Hematopoietic multipotent progenitor cell treated with erythropoietin and hydrocortisone succinate and interleukin-3 and kit ligand, for 17 days (in vitro differentiated cells): ENCODE results near the gene RAI1.
A peak's percentile ranks its signal among the peaks of the same experiment; 100 is the strongest.

ENCODE experiments used
- DNase-seq: peaks from one replicate; pipeline ENCODE4 v3.0.0-alpha.2; 2015; ENCODE audit warnings: low spot score

Gene RAI1

GRCh38 chr17:17847118-17847689 is 165.9 kb downstream of the RAI1 start:
- no peak for DNase-seq

GRCh38 chr17:17847726-17848125 is 166.5 kb downstream of the RAI1 start:
- DNase-seq: no peak

GRCh38 chr17:17848311-17849082 is 167.2 kb downstream of the RAI1 start:
- no peak for DNase-seq

GRCh38 chr17:17849147-17849820 is 168.0 kb downstream of the RAI1 start:
- DNase-seq: peak; percentile 75

GRCh38 chr17:17849845-17850373 is 168.7 kb downstream of the RAI1 start:
- peak; percentile 80 for DNase-seq

- no peak for DNase-seq
Measured at GRCh38 chr17:17851103-17852002, 170.1 kb downstream of the RAI1 start.

- no peak for DNase-seq
Measured at GRCh38 chr17:17852930-17853329, 171.7 kb downstream of the RAI1 start.

GRCh38 chr17:17853811-17854447 is 172.7 kb downstream of the RAI1 start:
- DNase-seq: no peak

- DNase-seq: no peak
Measured at GRCh38 chr17:17855976-17856375, 174.7 kb downstream of the RAI1 start.

GRCh38 chr17:17856386-17856785 is 175.1 kb downstream of the RAI1 start:
- no peak for DNase-seq

- DNase-seq: no peak
Measured at GRCh38 chr17:17857496-17857895, 176.2 kb downstream of the RAI1 start.

GRCh38 chr17:17859909-17860765 is 178.9 kb downstream of the RAI1 start:
- peak; percentile 88 for DNase-seq

GRCh38 chr17:17860766-17861107 is 179.5 kb downstream of the RAI1 start:
- DNase-seq: no peak
